Body of pancreas (tissue), 4 donors: ENCODE results near the gene MYH7.

Source experiments
- POLR2A ChIP-seq, 3 donors: fragments of 450-650 bp; IDR thresholded peaks; one replicate each; pipeline ENCODE4 v1.6.1; 2016; ENCODE audit warnings: antibody characterized with exemption in 3 of 3, mild to moderate bottlenecking in 2 of 3
- TF ChIP-seq, protein P1 (sequence below), 7 experiments: fragments of 450-650 bp in 4 of 7; fragments of 200-600 bp in 3 of 7; sonication (generic) in 3 of 7; IDR thresholded peaks; one replicate each; pipeline ENCODE4 v1.5.1; 2016 to 2019; ENCODE audit warnings: antibody characterized with exemption in 7 of 7

GRCh38 chr14:23376482-23377197, 58.8 kb downstream of the MYH7 start, which contains the start of gene CMTM5:
- TF ChIP-seq, protein P1, sequence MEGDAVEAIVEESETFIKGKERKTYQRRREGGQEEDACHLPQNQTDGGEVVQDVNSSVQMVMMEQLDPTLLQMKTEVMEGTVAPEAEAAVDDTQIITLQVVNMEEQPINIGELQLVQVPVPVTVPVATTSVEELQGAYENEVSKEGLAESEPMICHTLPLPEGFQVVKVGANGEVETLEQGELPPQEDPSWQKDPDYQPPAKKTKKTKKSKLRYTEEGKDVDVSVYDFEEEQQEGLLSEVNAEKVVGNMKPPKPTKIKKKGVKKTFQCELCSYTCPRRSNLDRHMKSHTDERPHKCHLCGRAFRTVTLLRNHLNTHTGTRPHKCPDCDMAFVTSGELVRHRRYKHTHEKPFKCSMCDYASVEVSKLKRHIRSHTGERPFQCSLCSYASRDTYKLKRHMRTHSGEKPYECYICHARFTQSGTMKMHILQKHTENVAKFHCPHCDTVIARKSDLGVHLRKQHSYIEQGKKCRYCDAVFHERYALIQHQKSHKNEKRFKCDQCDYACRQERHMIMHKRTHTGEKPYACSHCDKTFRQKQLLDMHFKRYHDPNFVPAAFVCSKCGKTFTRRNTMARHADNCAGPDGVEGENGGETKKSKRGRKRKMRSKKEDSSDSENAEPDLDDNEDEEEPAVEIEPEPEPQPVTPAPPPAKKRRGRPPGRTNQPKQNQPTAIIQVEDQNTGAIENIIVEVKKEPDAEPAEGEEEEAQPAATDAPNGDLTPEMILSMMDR (IDR thresholded peaks at IDR 0.05) = no peak
- TF ChIP-seq POLR2A (IDR thresholded peaks at IDR 0.05) = no peak
